Neural crest cell (in vitro differentiated cells): ENCODE data around the gene SNAI3. TPM values are rescaled to one million over a fixed set of nuclear protein-coding genes. Genes with fewer than 3 reads are reported as not detected.

ENCODE experiments used
- DNase-seq: peaks from one replicate; pipeline ENCODE4 v3.0.0; 2021; ENCODE audit warnings: low read depth, mixed read lengths, low spot score
- H3K27ac Mint-ChIP-seq: one replicate; pipeline ENCODE4 v1.8.0; 2021; ENCODE audit warnings: mild to moderate bottlenecking, mixed read lengths; ENCODE audit not compliant: unreplicated experiment
- H3K27me3 Mint-ChIP-seq: 2 replicates; pipeline ENCODE4 v1.8.0; 2021; ENCODE audit warnings: low read depth, mild to moderate bottlenecking, mixed read lengths
- H3K36me3 Mint-ChIP-seq: 2 replicates; pipeline ENCODE4 v1.8.0; 2021; ENCODE audit warnings: low read depth, mild to moderate bottlenecking, mixed read lengths
- H3K4me1 Mint-ChIP-seq: 2 replicates; pipeline ENCODE4 v1.8.0; 2021; ENCODE audit warnings: mixed read lengths
- H3K4me3 Mint-ChIP-seq: one replicate; pipeline ENCODE4 v1.8.0; 2021; ENCODE audit warnings: mild to moderate bottlenecking, mixed read lengths
- H3K9me3 Mint-ChIP-seq: 2 replicates; pipeline ENCODE4 v1.8.0; 2021; ENCODE audit warnings: mixed read lengths
- total RNA-seq: library from RNA; stranded (reverse); gene quantifications from 2 replicates; pipeline ENCODE4 v1.2.1, GENCODE V29; 2021
- TF ChIP-seq, protein P1 (sequence below): fragments of 200-600 bp; sonication (generic); conservative IDR thresholded peaks from 2 replicates; pipeline ENCODE4 v1.5.0; 2021; ENCODE audit warnings: antibody characterized with exemption, mild to moderate bottlenecking

The SNAI3 gene
- total RNA-seq, 1 donor from 2014 or later: not detected

DNA sequence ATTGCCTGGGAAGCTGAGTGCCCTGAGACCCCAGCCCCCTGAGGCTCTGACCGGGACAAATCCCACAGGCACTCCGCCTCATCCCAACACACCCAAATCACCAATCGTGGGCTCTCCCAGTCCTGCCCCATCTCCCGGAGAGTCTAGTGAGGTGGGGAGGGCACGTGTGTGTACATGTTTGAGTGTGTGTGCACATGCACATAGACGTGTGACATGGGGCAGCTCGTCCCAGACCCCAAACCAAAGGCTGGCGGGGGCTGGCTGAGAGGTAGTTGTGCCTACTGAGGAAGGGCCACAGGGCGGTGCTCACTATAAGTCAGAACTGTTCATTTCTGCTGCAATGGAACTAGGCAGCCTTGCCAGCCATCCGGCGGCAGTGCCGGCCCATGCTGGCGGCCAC is 8.6 kb downstream of the SNAI3 start:
- Mint-ChIP-seq H3K27me3 (peaks cover 11% of the 10 kb centered on the region), H3K27ac (no peak overlapping the region), H3K9me3 (no peaks in the 10 kb centered on the region), H3K36me3 (no peaks in the 10 kb centered on the region), H3K4me1 (peaks cover 7% of the 10 kb centered on the region), H3K4me3 (no peak overlapping the region)
- TF ChIP-seq, protein P1, sequence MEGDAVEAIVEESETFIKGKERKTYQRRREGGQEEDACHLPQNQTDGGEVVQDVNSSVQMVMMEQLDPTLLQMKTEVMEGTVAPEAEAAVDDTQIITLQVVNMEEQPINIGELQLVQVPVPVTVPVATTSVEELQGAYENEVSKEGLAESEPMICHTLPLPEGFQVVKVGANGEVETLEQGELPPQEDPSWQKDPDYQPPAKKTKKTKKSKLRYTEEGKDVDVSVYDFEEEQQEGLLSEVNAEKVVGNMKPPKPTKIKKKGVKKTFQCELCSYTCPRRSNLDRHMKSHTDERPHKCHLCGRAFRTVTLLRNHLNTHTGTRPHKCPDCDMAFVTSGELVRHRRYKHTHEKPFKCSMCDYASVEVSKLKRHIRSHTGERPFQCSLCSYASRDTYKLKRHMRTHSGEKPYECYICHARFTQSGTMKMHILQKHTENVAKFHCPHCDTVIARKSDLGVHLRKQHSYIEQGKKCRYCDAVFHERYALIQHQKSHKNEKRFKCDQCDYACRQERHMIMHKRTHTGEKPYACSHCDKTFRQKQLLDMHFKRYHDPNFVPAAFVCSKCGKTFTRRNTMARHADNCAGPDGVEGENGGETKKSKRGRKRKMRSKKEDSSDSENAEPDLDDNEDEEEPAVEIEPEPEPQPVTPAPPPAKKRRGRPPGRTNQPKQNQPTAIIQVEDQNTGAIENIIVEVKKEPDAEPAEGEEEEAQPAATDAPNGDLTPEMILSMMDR: no peak
- DNase-seq: no peak

DNA sequence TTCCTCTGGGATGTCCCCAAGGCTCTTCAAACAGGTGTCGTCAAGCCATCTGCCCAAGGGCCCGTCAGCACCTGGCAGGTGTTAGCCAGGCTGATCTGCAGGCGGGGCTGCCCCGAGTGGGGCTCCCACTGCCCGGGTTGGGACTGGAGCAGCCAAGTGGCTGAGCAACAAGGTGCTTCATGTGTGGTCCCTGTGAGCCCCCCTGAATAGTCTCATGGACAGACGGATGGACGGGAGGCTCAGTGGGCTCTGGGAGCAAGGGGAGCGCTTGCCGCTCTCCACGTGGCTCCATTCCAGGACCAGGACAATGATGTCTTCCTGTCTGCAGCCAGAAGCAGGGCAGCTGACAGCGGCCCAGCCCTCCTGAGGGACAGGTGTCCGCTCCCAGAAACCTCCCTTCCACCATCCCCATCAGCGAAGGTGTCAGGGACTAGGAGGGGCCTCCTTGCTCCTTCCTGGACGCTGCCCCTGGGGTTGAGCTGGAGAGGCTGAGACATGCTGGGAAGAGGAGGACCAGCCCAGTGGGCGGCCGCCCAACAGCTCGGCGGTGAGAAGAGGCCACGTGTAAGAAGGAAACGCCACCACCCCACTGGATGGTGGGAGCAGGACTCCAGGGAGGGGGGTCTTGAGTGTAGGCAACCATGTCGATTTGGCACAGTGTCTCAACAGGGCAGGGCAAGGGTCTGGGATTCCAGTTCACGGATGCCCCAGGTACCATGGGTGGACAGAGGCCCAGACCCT is 9.6 kb downstream of the SNAI3 start:
- TF ChIP-seq, protein P1: no peak
- Mint-ChIP-seq H3K4me1 (peaks cover 2% of the 10 kb centered on the region), H3K9me3 (no peaks in the 10 kb centered on the region), H3K27ac (no peak overlapping the region), H3K4me3 (no peak overlapping the region), H3K36me3 (no peaks in the 10 kb centered on the region), H3K27me3 (peaks cover 1% of the 10 kb centered on the region)
- DNase-seq: no peak

GRCh38 chr16:88673716-88674379 is 12.5 kb downstream of the SNAI3 start:
- no peak for DNase-seq
- peak overlapping the region; percentile 12 for H3K27ac Mint-ChIP-seq
- no peaks in the 10 kb centered on the region for H3K27me3 Mint-ChIP-seq
- no peak overlapping the region for H3K4me3 Mint-ChIP-seq
- TF ChIP-seq, protein P1: no peak
- no peaks in the 10 kb centered on the region for H3K9me3 Mint-ChIP-seq
- H3K36me3 Mint-ChIP-seq: no peaks in the 10 kb centered on the region
- H3K4me1 Mint-ChIP-seq: no peaks in the 10 kb centered on the region

DNA sequence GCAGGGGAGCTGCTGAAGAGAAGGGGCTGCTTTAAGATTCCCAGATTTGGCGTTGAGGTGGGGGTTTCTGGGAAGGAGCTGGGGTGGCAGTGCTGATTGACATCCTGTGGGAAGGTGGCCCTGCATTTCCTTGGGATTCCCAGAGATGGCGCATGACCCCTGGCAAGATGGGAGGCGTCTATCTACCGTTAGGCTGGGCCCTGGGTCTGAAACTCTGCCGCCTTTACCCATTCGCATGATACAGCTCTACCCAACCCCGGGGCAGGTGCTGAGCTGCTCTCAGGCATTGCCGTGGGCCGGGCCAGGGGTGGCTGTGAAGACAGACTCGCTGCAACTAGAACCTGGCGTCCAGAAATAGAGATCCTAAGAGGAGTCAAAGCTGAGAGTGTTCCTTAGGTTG is 13.5 kb downstream of the SNAI3 start:
- no peaks in the 10 kb centered on the region for H3K36me3 Mint-ChIP-seq
- TF ChIP-seq, protein P1: peak; percentile 33
- no peak for DNase-seq
- no peaks in the 10 kb centered on the region for H3K9me3 Mint-ChIP-seq
- H3K27ac Mint-ChIP-seq: no peak overlapping the region
- peak overlapping the region; percentile 44 for H3K4me3 Mint-ChIP-seq
- no peaks in the 10 kb centered on the region for H3K27me3 Mint-ChIP-seq
- peaks cover under 1% of the 10 kb centered on the region for H3K4me1 Mint-ChIP-seq

DNA sequence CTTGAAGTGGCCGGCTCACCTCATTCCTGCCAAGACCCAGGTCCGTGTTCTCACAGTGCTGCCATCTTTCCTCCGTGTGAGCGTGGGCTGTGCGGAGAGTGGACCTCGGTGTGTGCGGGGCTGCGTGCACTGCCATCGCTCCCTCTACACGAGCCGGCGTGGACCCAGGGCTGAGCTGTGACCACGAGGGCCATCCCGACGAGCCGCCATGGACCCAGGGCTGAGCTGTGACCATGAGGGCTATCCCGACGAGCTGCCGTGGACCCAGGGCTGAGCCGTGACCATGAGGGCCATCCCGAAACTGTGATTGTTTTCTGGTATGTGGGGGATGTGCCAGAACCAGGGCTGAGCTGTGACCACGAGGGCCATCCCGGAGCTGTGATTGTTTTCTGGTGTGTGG is 14.5 kb downstream of the SNAI3 start:
- no peak overlapping the region for H3K4me3 Mint-ChIP-seq
- no peaks in the 10 kb centered on the region for H3K9me3 Mint-ChIP-seq
- no peak for DNase-seq
- no peaks in the 10 kb centered on the region for H3K36me3 Mint-ChIP-seq
- H3K4me1 Mint-ChIP-seq: peaks cover 8% of the 10 kb centered on the region
- TF ChIP-seq, protein P1: no peak
- H3K27ac Mint-ChIP-seq: no peak overlapping the region
- no peaks in the 10 kb centered on the region for H3K27me3 Mint-ChIP-seq
